SHP77 (cell line): ENCODE data around the gene ICOS.

Experiments used
- DNase-seq, 2 experiments: peaks; one replicate each; lab custom pipeline; 2025; lab: John Stamatoyannopoulos, UW

ICOS gene, protein sequence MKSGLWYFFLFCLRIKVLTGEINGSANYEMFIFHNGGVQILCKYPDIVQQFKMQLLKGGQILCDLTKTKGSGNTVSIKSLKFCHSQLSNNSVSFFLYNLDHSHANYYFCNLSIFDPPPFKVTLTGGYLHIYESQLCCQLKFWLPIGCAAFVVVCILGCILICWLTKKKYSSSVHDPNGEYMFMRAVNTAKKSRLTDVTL

GRCh38 chr2:203936535-203936934, at the start of gene ICOS:
Gene ICOS (plus strand): TSS chr2:203936763. CDS start chr2:203936815, 52 bp downstream.
- DNase-seq: no peak

DNA sequence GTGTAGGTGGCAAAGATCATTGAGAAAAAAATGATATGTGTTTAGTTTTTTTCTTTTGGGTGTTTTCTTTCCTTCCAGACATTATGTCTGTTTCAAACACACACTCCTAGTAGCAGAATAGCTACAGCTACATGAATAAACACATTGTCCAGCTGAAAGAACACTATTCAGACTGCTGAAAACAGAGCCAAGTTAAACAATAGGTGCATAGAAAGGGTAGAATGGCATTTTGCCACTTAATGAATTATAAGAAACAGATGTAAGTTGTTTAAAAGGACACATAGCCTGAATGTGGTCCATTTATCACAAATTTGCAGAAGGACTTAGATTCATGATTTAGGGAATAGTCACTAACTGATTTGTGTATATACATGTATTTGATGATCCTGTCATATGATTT, 48.9 kb upstream of the ICOS start:
- DNase-seq: no peak

- DNase-seq: no peak
Observed at GRCh38 chr2:203889542-203889941, 47.0 kb upstream of the ICOS start.

- DNase-seq: no peak
Observed at GRCh38 chr2:203889944-203890343, 46.6 kb upstream of the ICOS start.

- no peak for DNase-seq
Observed at GRCh38 chr2:203890733-203891132, 45.8 kb upstream of the ICOS start.

- no peak for DNase-seq
Observed at GRCh38 chr2:203891474-203891873, 45.1 kb upstream of the ICOS start.

GRCh38 chr2:203892207-203892606, 44.4 kb upstream of the ICOS start:
- no peak for DNase-seq

DNA sequence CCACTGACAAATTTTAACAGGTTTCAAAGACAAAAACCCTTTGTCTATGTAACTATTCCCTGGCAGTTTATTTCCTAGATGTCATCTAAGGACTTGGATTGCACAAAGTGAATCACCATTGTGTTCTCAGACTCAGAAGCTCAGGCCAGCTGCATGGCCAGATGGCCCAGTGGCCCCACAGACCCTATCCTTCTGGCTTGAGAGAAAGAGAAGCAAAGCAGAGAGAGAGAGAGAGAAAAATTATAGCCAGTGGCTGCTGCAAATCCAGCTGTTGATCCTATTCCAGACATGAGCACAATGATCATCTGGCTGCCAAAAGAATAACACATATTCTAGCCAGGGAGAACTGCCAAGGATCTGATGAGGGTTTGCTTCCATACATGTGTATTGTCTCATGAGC, 43.2 kb upstream of the ICOS start:
- no peak for DNase-seq

- DNase-seq: no peak
Observed at GRCh38 chr2:203893840-203894239, 42.7 kb upstream of the ICOS start.

GRCh38 chr2:203894262-203894661, 42.3 kb upstream of the ICOS start:
- DNase-seq: no peak

DNA sequence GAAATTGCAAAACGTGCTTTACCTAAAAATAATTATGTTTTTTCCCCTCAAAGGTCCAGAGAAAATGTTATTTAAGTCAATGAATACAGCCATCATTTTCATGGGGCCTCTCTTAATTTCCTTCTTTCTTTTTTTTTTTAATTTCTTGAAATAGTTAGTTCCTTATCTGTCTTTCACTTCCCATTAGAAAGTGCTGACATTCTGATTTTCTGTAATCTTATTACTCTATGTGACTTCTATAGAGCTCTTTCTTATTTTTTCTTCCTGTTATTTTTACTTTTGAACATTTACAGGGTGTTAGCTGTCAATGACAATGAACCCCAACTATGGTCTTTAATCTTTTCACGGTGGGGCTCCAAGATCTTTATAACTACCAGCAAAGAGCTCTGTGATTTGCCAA, 39.0 kb upstream of the ICOS start:
- no peak for DNase-seq

- no peak for DNase-seq
Observed at GRCh38 chr2:203898657-203899056, 37.9 kb upstream of the ICOS start.

DNA sequence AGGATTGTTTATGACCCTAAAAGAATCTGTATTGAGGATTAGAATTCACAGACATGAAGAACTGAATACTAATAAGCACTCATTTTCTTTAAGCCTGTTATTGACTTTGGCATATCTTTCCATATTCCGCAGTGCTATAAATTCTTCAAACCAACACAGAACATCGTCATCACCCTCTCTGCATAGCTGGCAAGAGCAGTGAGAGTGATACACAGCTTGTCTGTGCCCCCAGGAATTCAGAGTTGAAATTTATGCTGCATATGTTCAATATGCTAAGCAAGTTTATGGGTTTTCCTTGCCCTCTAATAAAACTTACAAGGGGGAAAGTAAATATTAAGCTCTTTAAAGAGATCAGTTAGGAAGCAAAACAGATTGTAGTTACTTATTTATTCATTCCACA, 36.3 kb upstream of the ICOS start:
- no peak for DNase-seq

DNA sequence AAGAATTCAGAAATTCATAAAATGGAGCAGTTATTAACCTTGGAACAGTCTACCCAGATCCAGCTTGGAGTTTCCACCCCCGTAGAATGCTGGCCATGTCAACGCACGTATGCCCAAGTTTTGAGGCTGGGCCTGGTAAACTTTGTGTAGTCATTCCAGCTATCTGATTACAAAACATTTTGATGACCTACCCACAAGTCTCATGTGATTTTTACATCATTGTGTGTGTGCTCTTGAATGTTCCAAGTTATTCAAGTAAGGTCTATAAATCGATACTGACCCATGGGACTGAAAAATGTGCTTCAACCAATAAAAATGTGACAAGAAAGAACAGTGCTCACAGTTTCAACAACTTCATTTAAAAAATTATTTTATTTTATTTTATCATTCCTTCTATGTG, 32.5 kb upstream of the ICOS start:
- DNase-seq: no peak

- DNase-seq: no peak
Observed at GRCh38 chr2:203905656-203906055, 30.9 kb upstream of the ICOS start.

DNA sequence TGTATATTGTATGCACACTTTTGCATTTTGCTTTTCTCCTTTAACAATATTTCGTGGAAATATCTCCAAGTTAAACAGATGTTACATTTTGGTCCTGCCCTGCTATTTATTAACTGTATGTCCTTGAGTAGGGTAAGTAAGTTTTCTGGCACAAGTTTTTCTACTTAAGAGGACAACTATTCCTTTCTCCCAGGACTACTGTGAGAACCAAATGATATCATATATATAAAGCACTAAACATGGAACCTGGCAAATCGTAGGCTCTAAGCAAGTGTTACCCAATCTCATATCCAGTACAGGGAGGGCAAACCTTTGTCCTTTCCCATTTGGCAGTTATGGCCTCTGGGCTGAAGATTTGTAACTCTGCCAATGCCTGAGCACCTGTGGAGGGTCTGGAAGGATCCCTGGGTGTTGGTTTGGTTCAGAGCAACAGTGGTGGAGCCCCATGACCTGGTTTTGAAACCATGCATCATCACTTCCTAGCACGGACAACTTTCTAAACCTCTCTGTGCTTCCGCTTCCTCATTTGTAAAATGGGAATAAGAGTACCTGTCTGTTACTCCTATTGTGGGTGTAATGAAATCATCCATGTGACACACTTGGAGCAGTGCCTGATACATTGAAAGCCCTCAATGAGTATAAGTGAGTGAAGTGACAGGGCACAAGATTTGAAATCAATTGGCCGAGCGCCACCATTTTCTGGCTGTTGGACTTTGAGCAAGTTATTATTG, 28.3 kb upstream of the ICOS start:
- no peak for DNase-seq

GRCh38 chr2:203908797-203909185, 27.8 kb upstream of the ICOS start:
- DNase-seq: no peak

- peak; percentile 5 to 15 for DNase-seq
Observed at GRCh38 chr2:203909261-203909967, 27.1 kb upstream of the ICOS start.

- DNase-seq: no peak
Observed at GRCh38 chr2:203909974-203910373, 26.6 kb upstream of the ICOS start.

DNA sequence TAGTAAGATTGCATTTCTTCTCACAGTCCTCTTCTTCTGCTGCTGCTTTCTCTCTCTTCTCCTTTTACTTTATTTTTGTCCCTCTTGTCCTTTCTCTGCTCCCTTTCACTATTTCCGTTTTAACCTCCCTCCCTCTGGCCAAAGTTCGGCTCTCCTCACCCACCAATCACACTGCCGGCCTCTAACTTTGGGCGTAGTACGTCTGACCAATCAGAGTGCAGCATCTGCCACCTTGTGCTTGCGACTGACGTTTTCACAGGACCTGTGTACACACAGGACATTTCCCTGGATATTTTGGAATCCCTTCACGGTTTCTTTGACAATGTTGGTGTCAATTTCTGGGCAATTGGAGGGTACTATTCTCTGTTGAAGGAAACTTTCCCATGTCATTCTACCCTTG, 22.6 kb upstream of the ICOS start:
- peak in 1 of 2 experiments; percentile 1 for DNase-seq

DNA sequence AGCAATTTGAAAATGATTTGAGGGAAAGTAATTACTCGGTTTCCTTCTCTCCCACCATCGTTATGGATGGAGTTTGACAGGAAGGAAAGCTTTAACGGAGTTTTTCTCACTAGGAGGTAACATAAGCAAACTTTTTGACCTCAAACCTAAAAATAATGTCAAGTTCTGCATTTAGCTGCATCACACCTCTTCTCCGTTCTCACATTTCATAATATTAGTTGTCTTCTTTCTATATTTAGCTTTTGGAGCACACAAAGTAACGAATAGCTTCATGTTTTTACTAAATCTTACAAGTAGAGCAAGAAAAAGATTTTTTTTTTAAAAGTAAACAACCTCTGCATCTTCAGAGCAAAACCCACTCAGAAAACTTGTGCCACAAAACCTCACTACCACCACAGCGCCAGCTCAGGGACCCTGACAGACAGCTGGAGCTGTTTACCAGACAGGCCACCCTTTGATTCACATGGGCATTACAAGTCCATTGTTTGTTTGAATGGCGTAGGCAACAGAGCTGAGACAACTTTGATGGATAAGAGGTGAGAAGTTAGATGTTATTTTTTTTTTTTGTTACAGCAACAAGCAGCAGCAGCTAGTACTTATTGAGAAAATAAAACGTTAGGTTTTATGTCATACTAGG, 21.9 kb upstream of the ICOS start:
- DNase-seq: no peak

DNA sequence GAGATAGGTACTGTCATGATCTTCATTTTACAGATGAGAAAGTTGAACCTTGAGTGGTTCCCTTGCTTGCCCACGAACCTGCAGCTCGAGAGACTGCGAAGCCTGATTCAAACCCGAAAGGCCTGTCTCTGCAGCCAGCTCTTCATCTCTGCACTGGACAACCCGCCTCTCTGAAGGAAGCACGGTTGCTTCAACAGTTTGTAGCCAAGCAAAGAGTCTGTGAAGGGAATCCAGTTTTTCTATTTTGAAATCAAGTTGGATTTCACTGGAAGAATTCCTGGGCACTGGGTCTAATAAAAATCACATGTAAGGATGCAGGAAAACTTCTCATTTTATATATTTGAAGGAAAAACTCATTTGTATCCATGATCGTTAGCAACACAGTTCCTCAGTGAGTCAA, 21.3 kb upstream of the ICOS start:
- no peak for DNase-seq

DNA sequence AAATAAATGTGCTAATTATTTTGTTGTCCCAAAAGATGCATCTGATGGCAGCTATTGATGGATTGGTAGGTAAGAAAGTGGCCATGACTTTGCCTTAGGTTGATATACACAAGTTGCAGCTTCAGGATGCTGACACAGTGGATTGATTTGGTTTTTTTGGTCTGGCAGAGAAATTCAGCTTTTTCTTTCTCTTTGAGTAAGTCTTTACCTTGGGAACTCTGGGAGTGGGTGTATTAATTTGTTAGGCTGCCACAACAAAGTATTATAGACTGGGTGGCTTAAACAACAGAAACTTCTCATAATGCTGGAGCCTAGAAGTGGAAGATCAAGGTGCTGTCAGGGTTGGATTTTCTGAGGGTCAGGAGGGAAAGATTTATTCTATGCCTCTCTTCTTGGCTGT, 19.8 kb upstream of the ICOS start:
- no peak for DNase-seq
